Measurements from ENCODE around the gene APPBP2.
"Not testable (repeated sequence)": the region's sequence is repeated elsewhere in the genome, so short reads cannot be mapped to it uniquely, and the experiment has no call there.

APPBP2 gene

GRCh38 chr17:60428491-60428890, 97.6 kb downstream of the APPBP2 start:
- not testable (repeated sequence) for DNase-seq

- DNase-seq = no peak
These were observed 99.4 kb downstream of the APPBP2 start for GRCh38 chr17:60426596-60426995.

GRCh38 chr17:60425626-60426025, 100.4 kb downstream of the APPBP2 start:
- no peak for DNase-seq

GRCh38 chr17:60423865-60424264, 102.2 kb downstream of the APPBP2 start:
- DNase-seq = no peak

GRCh38 chr17:60422162-60422665, 103.8 kb downstream of the APPBP2 start, which contains the start of gene CHCT1:
Gene CHCT1, plus strand, starts transcription at chr17:60422489. Its CDS starts 104 bp downstream, at chr17:60422593.
- DNase-seq = no peak

- DNase-seq = peak; percentile 60
These were observed 104.5 kb downstream of the APPBP2 start for GRCh38 chr17:60421273-60422161.

GRCh38 chr17:60419875-60420274, 106.2 kb downstream of the APPBP2 start:
- DNase-seq = not testable (repeated sequence)

- DNase-seq = not testable (repeated sequence)
These were observed 107.0 kb downstream of the APPBP2 start for GRCh38 chr17:60419003-60419402.

GRCh38 chr17:60416368-60416925, 109.6 kb downstream of the APPBP2 start:
- no peak for DNase-seq

GRCh38 chr17:60415146-60415545, 110.9 kb downstream of the APPBP2 start:
- DNase-seq = no peak

- DNase-seq = no peak
These were observed 113.3 kb downstream of the APPBP2 start for GRCh38 chr17:60412701-60413100.

GRCh38 chr17:60410001-60410400, 116.0 kb downstream of the APPBP2 start:
- DNase-seq = no peak

GRCh38 chr17:60406887-60407286, 119.2 kb downstream of the APPBP2 start:
- no peak for DNase-seq

GRCh38 chr17:60403962-60404361, 122.1 kb downstream of the APPBP2 start:
- DNase-seq = no peak

- DNase-seq = no peak
These were observed 122.6 kb downstream of the APPBP2 start for GRCh38 chr17:60403523-60403810.

- DNase-seq = no peak
These were observed 124.2 kb downstream of the APPBP2 start for GRCh38 chr17:60401819-60402218.

GRCh38 chr17:60398227-60398959, 127.6 kb downstream of the APPBP2 start:
- DNase-seq = no peak

GRCh38 chr17:60396412-60396811, 129.6 kb downstream of the APPBP2 start:
- no peak for DNase-seq

GRCh38 chr17:60395508-60396065, 130.5 kb downstream of the APPBP2 start:
- DNase-seq = no peak

GRCh38 chr17:60393840-60394723, 132.0 kb downstream of the APPBP2 start:
- DNase-seq = no peak

All from activated CD4-positive, alpha-beta T cell treated with anti-CD3 and anti-CD28 coated beads for 1 hour (primary cell).